BLaER1 (cell line): ENCODE results near the gene FYN.
A peak's percentile ranks its signal among the peaks of the same experiment; 100 is the strongest.

Experiments used
- H3K27ac ChIP-seq: shearing (Covaris generic); formaldehyde crosslinking; 2 replicates; pipeline ENCODE4 v1.8.1; 2022
- H3K27me3 ChIP-seq: shearing (Covaris generic); formaldehyde crosslinking; 2 replicates; pipeline ENCODE4 v1.8.1; 2022
- H3K36me3 ChIP-seq: shearing (Covaris generic); formaldehyde crosslinking; 2 replicates; pipeline ENCODE4 v1.8.1; 2022
- H3K4me1 ChIP-seq: shearing (Covaris generic); formaldehyde crosslinking; 2 replicates; pipeline ENCODE4 v1.8.1; 2022
- H3K4me2 ChIP-seq: shearing (Covaris generic); formaldehyde crosslinking; 2 replicates; pipeline ENCODE4 v1.8.1; 2022
- H3K4me3 ChIP-seq: shearing (Covaris generic); formaldehyde crosslinking; 2 replicates; pipeline ENCODE4 v1.8.1; 2022
- H3K9ac ChIP-seq: shearing (Covaris generic); formaldehyde crosslinking; 2 replicates; pipeline ENCODE4 v1.8.1; 2022
- H3K9me3 ChIP-seq: shearing (Covaris generic); formaldehyde crosslinking; 2 replicates; pipeline ENCODE4 v1.8.1; 2022
- H4K20me1 ChIP-seq: shearing (Covaris generic); formaldehyde crosslinking; 2 replicates; pipeline ENCODE4 v1.8.1; 2022
- Cebpa-rat ChIP-seq: shearing (Covaris generic); IDR thresholded peaks from 2 replicates; pipeline ENCODE4 v1.8.1; 2022

FYN gene

DNA sequence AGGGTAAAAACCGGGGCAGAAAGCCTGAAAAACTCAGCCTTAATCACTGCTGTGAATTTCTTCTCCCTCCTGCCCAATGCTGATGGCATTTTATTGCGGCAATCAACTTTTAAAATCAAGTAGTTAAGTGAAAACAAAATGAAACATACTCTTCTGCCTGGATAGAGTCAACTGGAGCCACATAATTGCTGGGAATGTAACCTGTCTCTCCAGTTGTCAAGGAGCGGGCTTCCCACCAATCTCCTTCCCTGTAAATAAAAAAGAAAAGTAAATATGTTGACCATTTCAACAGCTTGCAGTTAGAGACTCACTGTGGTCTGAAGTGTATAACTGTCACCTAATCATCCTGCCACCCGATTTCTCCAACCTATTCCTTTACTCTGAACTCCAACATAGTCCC, 165.5 kb downstream of the FYN start:
- Histone ChIP-seq H3K36me3 (peaks cover 80% of the 10 kb centered on the region), H3K27me3 (no peaks in the 10 kb centered on the region), H3K9me3 (no peaks in the 10 kb centered on the region), H3K4me3 (no peak overlapping the region), H4K20me1 (no peaks in the 10 kb centered on the region), H3K4me1 (peaks cover 5% of the 10 kb centered on the region; the same call in 1 of the 2 replicates), H3K27ac (no peak overlapping the region), H3K9ac (no peak overlapping the region), H3K4me2 (no peak overlapping the region)
- no peak for TF ChIP-seq Cebpa-rat

DNA sequence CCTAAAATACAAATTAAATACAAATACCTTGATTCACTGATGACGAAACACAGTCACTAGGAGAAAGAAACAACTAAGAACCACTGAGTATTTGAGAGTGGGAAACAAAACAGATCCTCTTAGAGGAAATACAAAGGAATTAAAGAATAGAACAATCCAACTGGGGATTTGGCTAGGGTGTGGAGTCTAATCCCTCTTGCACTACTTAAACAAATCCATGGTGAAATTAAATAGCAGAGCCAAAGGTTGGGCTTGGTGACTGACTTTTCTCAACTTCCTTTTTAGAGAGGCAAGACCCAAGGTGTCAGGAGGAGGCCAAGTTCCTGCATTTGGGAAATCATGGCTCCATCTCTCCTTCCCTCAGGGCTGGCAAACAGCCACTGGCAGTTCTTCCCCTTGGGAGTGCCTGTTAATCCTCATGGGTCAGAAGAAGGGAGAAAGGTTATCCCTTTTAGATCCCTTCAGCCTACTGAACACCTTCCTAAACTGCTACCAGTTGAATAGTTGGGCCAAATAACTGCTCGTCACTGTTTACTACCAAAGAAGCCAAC, 166.3 kb downstream of the FYN start:
- H3K27ac ChIP-seq = no peak overlapping the region
- H3K27me3 ChIP-seq = no peaks in the 10 kb centered on the region
- no peaks in the 10 kb centered on the region for H4K20me1 ChIP-seq
- no peak overlapping the region for H3K4me3 ChIP-seq
- peaks cover 78% of the 10 kb centered on the region for H3K36me3 ChIP-seq
- peaks cover 5% of the 10 kb centered on the region; the same call in 1 of the 2 replicates for H3K4me1 ChIP-seq
- H3K9me3 ChIP-seq = no peaks in the 10 kb centered on the region
- no peak overlapping the region for H3K9ac ChIP-seq
- no peak overlapping the region for H3K4me2 ChIP-seq
- TF ChIP-seq Cebpa-rat = no peak

DNA sequence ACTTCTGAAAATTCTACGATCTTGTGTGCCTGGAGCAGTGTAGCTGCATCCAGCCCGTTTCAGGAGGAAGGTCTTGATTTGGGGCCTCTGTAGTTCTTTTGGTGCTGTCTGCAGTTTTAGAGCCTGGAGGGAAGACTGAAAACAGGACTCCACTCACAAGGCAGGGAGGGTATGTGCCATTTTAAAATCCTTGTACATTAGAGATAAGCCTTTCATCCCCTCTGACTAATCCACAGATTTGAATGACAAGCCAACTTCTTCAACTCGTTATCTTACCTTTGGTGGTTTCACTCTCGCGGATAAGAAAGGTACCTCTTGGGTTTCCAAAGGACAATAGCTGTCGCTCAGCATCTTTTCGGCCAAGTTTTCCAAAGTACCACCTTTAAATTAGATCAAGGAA, 169.5 kb downstream of the FYN start:
- Histone ChIP-seq H3K4me2 (no peak overlapping the region), H3K9me3 (no peaks in the 10 kb centered on the region), H4K20me1 (no peaks in the 10 kb centered on the region), H3K36me3 (peaks cover 93% of the 10 kb centered on the region), H3K4me1 (peaks cover 8% of the 10 kb centered on the region), H3K27ac (no peak overlapping the region), H3K4me3 (no peak overlapping the region), H3K9ac (no peak overlapping the region), H3K27me3 (no peaks in the 10 kb centered on the region)
- no peak for TF ChIP-seq Cebpa-rat

DNA sequence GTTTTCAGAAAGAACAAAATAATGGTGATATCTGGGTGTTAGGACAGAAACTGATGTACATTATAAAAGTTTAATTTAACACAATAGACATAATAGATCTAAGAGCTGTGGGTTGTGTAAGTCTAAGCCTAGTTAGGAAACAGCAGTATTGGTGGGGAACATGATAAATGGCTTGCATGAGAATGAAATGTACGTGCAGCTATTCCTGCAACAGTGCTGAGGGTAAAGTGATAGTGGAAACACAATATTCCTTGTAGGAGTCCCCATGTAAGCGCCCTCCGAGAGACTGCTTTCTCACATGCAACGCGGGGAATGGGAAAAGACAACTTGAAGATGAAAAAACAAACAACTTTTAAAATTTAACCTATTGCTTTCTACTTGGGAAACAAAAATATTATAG, 171.0 kb downstream of the FYN start:
- peaks cover 88% of the 10 kb centered on the region for H3K36me3 ChIP-seq
- TF ChIP-seq Cebpa-rat = no peak
- no peak overlapping the region for H3K9ac ChIP-seq
- no peaks in the 10 kb centered on the region for H3K9me3 ChIP-seq
- no peak overlapping the region for H3K27ac ChIP-seq
- no peak overlapping the region for H3K4me3 ChIP-seq
- peaks cover 8% of the 10 kb centered on the region for H3K4me1 ChIP-seq
- no peaks in the 10 kb centered on the region for H3K27me3 ChIP-seq
- no peak overlapping the region for H3K4me2 ChIP-seq
- H4K20me1 ChIP-seq = no peaks in the 10 kb centered on the region

DNA sequence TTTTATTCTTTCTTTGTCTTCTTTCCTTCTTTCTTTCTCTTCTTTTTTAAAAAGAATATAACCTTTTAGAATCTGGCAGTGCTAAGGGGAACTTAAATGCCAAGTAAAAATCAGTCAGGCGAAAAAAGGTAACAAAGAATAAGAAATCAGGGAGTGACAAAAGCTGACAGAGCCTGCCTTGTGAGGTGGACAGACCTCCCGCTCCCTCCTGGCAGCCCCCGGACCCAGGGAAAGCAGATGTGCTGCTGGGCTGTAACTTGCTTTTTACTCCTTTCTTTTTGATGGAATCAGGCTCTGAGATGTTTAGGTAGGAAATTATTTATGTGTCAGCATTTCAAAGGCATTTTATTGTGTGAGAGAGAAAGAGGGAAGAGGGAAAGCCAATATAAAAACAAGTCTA, 172.1 kb downstream of the FYN start:
- Histone ChIP-seq H3K27ac (no peak overlapping the region), H3K36me3 (peaks cover 87% of the 10 kb centered on the region), H3K4me3 (no peak overlapping the region), H4K20me1 (no peaks in the 10 kb centered on the region), H3K9ac (no peak overlapping the region), H3K4me1 (peaks cover 8% of the 10 kb centered on the region), H3K27me3 (no peaks in the 10 kb centered on the region), H3K4me2 (no peak overlapping the region), H3K9me3 (no peaks in the 10 kb centered on the region)
- no peak for TF ChIP-seq Cebpa-rat

DNA sequence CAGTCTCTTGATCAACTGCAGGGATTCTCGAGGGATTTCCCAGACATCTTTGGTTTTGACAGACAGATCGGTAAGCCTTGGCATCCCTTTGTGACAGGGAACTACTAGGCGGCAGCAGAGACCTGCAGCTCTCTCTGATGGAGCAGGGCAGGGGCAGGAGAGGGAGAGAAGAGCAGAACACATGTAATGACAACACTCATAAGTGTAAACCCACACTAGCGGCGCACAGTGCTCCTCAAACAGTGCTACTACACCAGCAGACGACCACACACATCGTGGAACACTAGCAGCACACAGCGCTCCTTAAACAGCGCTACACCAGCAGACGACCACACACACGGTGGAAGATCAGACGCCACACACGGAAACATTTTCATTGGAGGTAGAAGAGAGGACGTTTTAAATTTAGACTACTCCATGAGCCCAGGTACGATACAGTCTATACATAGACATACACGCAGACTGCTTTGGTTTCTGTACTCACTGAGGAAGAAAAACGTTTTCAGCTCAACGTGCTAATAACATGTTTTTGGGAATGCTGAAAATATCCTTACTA, 173.0 kb downstream of the FYN start:
- Histone ChIP-seq H3K36me3 (peaks cover 87% of the 10 kb centered on the region), H3K4me3 (no peak overlapping the region), H3K27me3 (no peaks in the 10 kb centered on the region)

DNA sequence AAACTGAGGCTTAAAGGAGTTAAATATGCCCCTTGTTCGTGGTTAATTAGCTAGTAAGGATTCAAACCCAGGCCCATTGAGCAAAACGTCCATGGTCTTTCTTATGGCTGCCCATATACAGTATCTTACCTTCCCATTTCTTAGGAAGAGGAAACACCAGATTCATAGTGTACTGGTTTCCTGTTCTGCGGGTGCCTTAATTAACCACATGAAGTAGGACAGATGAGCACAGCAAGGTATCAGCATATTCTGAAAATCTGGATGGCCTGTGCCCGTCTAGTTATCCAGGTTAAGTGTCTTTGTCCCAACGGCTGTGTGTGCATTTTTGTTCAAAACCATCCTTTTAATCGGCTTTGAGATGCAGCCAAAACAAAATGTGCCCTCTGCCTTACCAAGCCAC, 174.1 kb downstream of the FYN start:
- Histone ChIP-seq H3K4me3 (no peak overlapping the region), H3K4me2 (no peak overlapping the region), H3K36me3 (peaks cover 87% of the 10 kb centered on the region), H4K20me1 (no peaks in the 10 kb centered on the region), H3K4me1 (peaks cover 8% of the 10 kb centered on the region), H3K27ac (no peak overlapping the region), H3K9ac (no peak overlapping the region), H3K9me3 (no peaks in the 10 kb centered on the region), H3K27me3 (no peaks in the 10 kb centered on the region)
- no peak for TF ChIP-seq Cebpa-rat

More for the DNA sequence above, 173.0 kb downstream of the FYN start:
- no peak overlapping the region for H3K9ac ChIP-seq
- H3K27ac ChIP-seq = no peak overlapping the region
- no peak overlapping the region for H3K4me2 ChIP-seq
- no peak for TF ChIP-seq Cebpa-rat
- no peaks in the 10 kb centered on the region for H4K20me1 ChIP-seq
- peaks cover 8% of the 10 kb centered on the region for H3K4me1 ChIP-seq
- no peaks in the 10 kb centered on the region for H3K9me3 ChIP-seq

DNA sequence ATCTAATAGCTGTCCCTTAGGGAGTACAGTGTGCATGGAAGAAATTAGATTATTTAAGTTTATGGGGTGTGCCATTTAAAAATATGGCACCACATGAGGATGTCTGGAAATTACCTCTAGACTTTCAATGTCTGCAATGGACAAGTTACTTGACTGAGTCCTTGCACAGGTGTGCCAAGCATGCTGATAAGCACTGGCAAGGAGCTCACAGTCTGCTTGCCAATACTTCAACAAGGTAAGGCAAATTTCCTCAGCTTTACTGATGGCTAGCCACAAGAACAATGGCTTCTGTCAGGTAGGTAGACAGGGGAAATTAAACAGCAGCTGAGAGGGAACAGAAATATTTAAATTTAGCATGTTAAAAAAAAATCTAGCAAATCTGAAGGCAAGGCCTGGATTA, 176.4 kb downstream of the FYN start:
- peaks cover 89% of the 10 kb centered on the region for H3K36me3 ChIP-seq
- TF ChIP-seq Cebpa-rat = no peak

DNA sequence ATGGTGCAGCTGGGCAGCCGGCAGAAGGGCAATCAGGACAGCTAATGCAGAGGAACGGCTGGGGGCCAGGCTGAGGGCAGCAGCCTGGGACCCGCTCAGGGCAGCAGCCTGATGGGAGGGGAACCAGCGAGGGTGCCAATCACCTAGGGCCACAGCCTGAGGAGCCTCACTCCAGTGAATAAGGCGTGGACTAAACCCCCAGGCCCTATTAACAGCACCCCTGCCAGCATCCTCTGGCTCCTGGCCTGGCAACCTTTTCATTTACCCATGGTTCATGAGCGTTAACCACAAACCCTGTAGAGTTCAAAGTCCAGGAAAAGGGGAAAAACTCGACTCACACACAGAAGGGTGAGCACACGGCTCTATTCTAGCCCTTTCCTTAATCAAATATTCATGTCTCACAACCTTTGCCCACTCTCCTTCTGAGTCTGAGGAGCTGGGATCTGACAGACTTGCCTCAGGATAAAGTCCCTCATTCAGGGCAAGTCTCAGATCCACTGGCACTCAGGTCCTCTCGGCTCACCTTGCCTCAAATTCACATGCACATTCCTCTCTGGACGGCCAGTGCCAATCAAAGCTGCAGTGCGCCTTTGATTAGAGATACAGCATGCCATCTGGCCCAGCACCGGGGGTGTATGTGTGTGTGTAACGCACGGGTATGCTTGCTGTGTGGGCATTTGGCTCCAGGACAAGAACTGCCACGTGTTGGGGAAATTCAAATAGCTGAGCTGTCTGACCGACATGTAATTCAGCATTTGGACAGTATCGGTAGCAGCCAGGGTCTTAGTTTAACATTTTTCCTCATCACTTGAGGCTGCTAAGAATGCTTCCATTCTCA, 180.7 kb downstream of the FYN start:
- H3K9ac ChIP-seq = peak overlapping the region; percentile 35
- H3K4me3 ChIP-seq = no peak overlapping the region
- H4K20me1 ChIP-seq = peaks cover 17% of the 10 kb centered on the region
- no peak for TF ChIP-seq Cebpa-rat
- no peaks in the 10 kb centered on the region for H3K9me3 ChIP-seq
- H3K27me3 ChIP-seq = no peaks in the 10 kb centered on the region
- H3K27ac ChIP-seq = peak overlapping the region; percentile 31; the same call in 1 of the 2 replicates
- peaks cover 94% of the 10 kb centered on the region for H3K36me3 ChIP-seq
- peak overlapping the region; percentile 76 for H3K4me2 ChIP-seq
- H3K4me1 ChIP-seq = peaks cover 27% of the 10 kb centered on the region

More for the DNA sequence above, 176.4 kb downstream of the FYN start:
- Histone ChIP-seq H3K4me2 (no peak overlapping the region), H3K4me1 (peaks cover 29% of the 10 kb centered on the region), H3K27me3 (no peaks in the 10 kb centered on the region), H3K4me3 (no peak overlapping the region), H3K9me3 (no peaks in the 10 kb centered on the region), H3K9ac (no peak overlapping the region), H4K20me1 (peaks cover 15% of the 10 kb centered on the region), H3K27ac (no peak overlapping the region)
